G401.6 (cell line): ENCODE data around the gene GSDME.
A peak's percentile ranks its signal among the peaks of the same experiment; 100 is the strongest.

ENCODE experiments used
- FAIRE-seq: peaks from 2 replicates; lab custom pipeline; 2012; peaks lifted over from hg19 to GRCh38; lab: Jason Lieb, UNC

The GSDME gene

DNA sequence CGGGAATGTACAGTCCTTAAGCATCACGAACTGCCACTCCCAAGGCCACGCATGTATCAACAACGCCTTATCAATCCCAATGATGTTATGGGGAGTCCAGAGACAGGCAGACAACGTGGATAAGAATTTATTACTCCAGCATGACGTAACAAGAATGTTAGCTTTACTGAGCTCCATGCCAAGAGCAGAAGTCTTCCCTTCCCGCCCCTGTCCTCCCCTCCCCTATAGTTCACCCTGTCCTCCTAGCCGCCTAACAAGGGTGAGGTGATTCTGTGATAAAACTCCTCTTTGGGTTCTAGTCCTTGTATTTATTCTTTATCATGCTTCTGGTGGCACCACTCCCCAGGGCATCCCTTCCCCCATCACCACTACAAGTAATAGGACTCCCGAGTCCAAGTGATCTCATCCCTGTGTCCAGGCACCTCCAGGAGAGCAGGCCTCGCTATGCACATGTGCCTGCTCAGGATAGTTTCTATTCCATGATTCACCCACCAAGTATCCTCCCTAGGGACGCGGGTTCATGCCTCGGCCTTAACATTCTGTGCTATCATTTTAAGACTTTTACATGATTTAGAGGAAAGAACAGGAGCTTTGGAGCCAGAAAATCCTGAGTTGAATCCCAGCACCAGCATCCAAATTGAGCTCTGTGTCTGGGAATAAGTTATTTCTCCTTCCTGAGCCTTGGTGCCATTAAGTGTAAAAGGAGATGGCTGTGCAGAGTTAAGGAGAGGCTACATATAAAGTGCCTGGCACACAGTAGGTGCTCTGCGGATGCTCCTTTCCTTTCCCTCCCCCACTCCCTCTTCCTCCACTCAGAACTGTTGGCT, 15.4 kb downstream of the GSDME start:
- FAIRE-seq = no peak

DNA sequence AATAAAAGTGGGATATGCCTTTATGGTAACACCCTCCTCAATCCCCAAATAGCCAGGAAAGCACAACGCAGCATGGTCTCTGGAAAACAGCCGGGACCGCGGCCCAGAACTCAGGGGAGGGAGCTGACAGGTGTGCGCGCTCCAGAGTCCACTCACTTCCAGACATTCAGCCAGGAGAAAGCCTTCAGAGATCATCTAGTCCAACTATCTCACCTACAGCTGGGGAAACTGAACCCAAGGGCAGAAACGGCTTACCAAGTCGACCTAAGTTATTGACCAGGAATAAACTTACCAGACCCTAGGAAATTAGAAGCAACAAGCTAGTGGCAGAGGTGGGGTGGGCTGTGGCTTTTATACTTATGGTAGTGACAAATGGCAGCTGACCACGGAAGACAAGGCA, 16.4 kb downstream of the GSDME start:
- FAIRE-seq = no peak

DNA sequence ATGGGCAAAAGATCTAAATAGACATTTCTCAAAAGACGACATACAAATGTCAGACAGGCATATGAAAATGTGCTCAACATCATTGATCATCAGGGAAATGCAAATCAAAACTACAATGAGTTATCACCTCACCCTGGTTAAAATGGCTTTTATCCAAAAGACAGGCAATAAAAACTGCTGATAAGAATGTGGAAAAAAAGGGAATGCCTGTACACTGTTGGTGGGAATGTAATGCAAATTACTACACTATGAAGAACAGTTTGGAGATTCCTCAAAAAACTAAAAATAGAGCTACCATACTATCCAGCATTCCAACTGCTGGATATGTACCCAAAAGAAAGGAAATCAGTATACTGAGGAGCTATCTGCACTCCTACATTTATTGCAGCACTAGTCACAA, 18.0 kb downstream of the GSDME start:
- FAIRE-seq = no peak

DNA sequence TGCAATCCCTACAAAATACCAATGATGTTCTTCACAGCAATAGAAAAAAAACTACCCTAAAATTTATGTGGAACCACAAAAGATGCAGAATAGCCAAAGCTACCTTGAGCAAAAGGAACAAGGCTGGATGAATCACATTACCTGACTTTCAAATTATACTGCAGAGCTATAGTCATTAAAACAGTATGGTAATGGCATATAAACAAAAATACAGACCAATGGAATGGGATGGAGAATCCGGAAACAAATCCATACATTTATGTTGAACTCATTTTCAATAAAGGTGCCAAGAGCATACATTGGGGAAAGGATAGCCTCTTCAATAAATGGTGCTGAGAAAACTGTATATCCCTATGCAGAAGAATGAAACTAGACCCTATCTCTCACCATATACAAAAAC, 18.7 kb downstream of the GSDME start:
- no peak for FAIRE-seq

DNA sequence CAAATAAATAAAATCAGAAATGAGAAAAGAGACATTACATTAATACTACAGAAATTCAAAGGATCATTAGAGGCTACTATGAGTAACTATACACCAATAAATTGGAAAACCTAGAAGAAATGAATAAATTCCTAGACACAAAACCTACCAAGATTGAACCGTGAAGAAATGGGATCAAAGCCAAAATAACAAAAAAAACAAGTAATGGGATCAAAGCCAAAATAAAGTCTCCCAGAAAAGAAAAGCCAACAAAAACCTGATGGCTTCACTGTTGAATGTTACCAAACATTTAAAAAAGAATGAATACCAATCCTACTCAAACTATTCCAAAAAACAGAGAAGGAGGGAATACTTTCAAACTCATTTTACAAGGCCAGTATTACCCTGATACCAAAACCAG, 20.0 kb downstream of the GSDME start:
- FAIRE-seq = no peak

DNA sequence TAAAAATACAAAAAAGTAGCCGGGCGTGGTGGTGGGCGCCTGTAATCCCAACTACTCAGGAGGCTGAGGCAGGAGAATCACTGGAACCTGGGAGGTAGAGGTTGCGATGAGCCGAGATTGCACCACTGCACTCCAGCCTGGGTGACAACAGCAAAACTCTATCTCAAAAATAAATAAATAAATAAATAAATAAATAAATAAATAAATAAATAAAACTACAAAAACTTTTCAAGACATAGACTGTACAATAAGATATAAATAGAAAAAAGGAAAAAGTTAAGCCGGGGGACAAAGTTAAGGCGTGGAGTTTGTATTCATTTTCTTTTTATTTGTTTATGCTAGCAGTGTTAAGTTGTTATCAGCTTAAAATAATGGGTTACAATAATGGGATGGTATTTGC, 21.7 kb downstream of the GSDME start:
- peak; percentile 40 for FAIRE-seq

DNA sequence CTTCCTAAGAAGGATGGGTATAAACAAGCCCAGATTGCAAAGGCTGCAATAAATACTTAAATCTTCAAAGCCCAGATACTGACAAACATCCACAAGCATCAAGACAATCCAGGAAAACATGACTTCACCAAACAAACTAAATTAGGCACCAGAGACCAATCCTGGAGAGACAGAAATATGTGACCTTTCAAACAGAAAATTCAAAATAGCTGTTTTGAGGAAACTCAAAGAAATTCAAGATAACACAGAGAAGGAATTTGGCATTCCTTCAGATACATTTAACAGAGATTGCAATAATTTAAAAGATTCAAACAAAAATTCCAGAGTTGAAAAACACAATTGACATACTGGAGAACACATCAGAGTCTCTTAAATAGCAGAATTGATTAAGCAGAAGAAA, 23.0 kb downstream of the GSDME start:
- FAIRE-seq = no peak

DNA sequence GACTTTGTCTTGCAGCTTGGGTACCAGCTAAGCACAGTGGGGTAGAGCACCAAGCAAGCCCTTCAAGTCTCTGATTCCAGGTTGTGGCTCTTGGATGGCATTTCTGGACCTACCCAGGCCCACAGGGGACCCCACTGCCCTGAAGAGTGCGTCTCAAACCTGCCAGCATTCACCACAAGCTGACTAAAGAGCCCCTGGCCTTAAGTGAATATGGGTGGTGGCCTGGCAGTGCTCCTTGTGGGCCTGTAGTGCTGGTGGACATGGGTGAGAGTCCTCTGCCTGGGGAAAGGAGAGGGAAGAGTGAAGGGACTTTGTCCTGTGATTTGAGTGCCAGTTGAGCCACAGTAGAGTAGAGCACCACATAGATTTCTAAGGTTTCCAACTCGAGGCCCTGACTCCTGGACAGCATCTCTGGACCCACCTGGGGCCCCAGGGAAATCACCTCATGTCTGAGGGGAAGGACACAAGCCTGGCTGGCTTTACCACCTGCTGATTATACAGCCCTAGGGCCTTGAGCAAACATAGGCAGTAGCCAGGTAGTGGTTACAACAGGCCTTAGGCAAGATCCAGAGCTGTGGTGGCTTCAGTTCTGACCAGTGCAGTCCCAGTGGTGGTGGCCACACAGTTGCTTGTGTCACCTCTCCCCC, 23.7 kb downstream of the GSDME start:
- FAIRE-seq = no peak

DNA sequence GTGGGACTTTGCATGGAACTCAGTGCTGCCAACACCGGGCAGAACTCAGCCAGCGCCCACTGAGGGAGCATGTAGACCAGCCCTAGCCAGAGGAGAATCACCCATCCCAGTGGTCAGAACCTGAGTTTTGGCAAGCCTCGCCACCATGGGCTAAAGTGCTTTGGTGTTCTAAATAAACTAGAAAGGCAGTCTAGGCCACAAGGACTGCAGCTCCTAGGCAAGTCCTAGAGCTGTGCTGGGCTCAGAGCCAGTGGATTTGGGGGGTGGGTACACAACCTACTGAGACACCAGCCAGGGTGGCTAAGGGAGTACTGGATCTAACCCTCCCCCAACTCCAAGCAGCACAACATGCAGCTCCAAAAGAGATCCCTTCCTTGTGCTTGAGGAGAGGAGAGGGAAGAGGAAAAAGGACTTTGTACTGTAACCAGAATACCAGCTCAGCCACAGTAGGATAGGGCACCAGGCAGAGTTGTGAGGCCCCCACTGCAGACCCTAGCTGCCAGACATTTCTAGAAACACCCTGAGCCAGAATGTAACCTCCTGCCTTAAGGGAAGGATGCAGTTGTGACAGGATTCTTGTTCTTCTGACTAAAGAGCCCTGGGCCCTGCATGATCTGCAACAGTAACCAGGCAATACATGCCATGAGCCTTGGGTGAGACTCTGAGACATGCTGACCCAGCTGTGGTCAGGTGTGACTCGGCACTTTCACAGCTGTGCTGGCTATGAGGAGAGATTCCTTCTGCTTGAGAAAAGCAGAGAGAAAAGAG, 24.4 kb downstream of the GSDME start:
- no peak for FAIRE-seq

DNA sequence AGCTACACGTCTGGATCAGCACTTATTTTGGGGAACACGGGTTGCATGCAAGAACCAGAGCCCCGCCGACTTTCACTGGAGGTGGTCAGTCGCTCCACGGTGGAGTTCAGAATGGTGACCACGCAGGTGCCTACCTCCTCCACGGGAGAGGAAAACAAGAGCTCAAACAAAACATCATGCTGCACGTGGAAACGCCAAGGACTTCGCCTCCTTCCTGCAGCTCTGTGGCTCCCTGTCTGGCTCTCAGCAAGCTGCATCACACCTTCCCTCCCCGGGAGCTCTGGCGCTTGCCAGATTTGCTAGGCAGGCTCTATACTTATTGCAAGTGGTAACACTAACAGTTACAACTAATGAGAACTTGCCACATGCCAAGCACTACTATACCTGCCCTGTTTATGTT, 26.0 kb downstream of the GSDME start:
- FAIRE-seq = no peak

DNA sequence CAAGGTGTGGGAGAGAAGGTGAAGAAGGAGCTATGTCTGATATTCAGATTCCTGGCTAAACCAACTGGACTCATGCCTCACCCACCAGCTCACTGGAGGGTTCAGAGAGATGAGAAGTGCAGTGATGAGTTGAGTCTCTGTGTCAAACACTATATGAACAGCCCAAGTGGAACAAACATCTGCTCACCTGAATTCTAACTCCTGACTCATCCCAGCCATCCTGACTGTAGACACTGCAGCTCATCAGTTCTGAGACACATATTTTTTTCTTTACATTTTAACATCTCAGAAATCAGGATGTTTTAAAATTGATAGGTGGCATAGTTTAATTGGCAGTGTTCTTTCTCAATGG, 27.3 kb downstream of the GSDME start:
- FAIRE-seq = no peak

DNA sequence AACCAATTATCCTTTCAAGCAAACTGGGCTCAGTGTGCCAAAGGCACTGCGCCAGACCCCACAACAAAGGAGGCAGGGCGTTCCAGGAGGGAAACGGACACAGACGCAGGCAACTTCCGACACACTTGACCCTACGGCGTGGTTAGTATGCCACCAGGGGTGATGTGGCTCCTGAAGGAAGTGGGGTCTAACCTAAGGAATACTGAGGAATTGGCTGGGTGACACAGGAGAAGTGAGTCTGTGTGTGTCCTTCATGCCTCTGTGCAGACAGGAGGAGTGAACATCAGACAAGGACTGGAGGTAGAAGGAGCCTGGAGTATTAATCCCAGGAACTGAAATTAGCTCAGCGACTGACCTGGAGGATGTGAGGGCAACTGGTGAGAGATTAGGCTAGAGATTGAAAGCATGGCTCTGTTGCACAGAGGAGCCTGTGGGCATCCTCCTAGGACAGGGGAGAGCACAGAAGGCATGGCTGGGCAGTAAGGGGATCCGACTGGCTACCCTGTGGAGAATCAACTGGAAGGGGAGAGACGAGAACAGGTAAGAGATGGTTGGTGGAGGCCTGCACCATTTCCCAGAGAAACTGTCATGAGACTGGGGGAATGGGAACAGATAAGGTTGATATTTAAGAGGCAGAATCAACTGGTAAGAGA, 27.8 kb downstream of the GSDME start:
- no peak for FAIRE-seq

DNA sequence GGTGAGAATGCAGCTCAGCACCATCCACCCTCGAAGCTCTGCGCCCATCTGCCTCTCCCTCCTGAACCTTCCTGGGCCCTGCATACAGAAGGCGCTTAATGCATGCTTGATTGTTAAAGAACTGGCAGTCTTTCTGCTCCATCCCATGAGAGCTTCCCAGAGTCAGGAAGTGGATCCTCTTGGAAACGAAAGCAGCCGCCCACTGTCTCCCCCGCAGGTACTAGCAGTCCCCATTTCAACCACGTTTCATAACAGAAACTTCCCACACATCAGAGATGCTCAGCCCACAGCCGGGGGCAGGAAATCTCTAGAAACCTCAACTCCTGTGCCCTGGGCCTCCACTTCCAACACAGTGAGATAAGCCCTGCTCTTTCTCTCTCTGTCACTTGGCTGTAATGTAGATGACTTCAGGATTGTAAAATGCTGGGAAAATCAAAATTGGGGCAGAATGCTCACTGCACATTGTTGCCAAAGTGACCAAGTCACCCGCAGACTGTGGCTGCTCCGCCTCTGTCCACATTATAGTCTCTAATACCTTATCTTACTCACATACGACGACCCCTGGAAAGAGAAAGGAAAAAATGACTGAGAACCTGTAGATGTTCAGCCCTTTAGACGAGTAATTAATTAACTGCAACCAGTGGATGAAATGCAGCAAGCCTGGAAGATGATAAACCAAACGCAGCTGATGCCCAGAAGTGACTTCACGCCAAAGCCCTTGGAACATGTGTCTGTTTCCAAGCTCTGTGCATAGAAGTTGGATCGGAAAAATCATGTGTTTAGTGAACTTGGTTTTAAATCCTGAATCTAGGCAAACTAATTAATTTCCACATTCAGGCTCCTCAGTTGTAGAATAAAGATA, 28.5 kb downstream of the GSDME start:
- no peak for FAIRE-seq

DNA sequence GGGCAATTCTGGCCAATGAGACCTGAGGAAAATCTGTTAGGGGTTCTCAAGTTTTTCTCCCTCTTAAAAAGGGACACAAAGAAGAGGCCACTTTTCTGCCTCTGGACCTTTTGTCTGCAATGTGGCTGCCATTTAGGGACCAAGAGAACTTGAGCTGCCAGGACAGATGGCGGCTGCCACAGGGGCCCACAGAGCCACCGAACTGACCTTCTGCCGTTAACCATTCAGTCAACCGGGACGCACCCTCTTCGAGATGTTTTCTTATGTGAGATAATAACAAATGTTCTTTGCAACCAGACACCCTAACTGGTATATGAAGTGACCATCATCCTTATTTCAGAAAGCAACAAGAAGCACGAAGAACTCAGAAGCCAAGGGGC, 29.2 kb downstream of the GSDME start:
- no peak for FAIRE-seq

DNA sequence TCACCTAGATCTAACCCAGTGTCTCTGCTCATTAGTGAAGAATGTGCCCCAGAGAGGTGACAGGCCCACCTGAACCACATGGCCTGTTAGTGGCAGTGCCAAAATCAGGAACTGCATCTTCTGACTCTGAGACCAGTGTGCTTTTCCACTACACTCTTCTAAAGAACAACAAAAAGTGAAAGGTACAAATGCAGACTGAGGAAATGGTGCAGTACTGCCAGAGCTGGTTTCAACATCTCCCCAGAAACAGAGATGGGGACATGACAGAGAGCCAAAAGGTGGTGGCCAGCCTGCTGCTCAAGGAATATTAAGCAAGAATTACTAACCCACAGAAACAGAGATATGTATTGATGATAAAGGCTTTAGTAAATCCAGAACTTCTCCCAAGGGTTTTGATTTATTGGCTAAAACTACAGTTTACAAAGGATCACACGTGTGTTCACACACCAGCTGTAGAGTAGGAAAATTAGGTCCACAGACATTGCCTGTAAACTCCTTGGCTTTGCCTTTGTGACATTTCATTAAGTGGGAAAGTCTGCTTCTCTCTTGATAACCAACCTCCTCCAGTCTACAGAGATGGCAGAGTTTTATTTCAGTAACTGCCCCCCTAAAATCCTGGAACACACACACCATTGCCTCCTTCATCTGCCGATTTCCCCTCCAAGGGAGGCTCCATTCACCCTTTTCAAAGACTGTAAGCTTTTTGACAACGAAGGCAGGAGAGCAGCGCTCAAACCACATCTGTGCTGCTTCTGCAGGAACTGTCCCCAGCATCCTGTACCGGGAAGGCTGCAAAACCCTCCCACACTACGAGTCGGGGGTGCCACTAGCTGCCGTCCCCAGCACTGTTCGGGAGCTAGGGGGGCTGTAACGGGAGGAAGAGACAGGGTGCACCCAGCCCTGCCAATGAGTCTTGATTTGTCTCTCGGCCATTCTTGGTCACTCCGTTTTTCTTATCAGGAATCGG, 29.8 kb downstream of the GSDME start:
- no peak for FAIRE-seq

DNA sequence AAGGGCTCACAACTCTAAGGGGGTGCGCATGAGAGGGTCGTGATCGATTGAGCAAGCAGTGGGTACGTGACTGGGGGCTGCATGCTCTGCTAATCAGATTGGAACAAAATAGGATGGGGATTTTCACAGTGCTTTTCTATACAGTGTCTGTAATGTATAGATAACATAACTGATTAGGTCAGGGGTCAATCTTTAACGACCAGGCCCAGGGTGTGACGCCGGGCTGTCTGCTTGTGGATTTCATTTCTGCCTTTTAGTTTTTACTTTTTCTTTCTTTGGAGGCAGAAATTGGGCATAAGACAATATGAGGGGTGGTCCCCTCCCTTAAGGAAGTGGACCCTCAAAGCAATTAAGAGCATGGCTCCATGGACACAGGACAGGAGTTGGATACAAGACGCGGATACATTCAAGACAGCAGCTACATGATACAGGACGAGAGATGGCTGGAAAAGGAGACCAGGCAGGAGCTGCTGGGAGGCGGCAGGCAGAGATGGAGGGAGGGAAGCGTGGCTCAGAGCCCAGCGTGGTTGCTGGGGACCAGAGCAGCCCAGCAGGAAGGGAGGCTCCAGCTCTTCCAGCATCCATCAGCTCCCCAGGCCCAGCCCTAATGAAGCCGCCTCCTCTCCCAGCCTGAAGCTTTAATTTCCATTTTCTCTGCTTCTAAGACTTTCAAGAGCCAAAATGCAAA, 31.6 kb downstream of the GSDME start:
- no peak for FAIRE-seq

DNA sequence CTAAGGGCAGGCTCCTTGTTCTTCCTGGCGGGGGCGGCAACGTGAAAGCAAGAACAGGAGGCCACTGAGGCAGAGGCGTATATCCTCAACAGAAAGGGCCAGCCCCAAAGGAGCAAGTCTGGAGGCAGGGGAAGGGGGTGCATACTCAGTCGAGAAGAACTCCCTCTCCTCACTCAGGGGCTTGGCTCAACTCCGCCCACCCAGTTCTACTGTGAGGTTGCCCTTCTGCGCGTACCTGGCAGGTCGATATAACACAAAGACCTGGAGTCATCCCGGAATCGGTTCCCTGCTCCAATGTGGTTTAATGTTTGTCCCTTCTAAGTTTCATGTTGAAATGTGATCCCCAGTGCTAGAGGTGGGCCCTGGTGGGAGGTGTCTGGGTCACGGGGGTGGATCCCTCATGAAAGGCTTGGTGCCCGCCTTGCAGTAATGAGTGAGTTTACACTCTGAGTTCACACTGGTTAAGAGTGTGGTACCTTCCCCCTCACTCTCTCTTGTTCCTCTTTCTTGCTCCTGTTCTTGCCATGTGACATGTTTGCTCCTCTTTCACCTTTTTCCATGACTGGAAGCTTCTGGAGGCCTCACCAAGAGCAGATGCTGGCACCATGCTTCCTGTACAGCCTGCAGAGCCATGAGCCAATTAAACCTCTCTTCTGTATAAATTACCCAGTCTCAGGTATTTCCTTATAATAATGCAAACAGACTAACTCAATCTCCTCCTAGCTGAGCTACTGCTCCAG, 32.6 kb downstream of the GSDME start:
- no peak for FAIRE-seq

DNA sequence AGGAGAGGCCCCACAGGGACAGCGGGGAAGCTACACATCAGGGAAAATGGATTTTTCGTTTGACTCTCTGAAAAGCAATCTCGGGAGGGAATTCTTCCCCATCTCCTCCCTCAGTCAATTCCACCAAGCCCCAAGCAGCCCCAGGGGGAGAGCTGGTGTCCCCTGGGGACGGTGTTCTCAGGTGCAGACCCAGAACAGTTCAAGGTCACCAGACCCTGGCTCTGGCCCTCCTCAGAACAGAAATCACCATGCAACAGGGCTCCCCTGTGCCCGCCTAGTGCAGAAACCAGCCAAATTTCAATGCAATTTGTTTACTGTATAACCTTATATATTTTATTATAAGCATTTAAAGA, 34.1 kb downstream of the GSDME start:
- no peak for FAIRE-seq

DNA sequence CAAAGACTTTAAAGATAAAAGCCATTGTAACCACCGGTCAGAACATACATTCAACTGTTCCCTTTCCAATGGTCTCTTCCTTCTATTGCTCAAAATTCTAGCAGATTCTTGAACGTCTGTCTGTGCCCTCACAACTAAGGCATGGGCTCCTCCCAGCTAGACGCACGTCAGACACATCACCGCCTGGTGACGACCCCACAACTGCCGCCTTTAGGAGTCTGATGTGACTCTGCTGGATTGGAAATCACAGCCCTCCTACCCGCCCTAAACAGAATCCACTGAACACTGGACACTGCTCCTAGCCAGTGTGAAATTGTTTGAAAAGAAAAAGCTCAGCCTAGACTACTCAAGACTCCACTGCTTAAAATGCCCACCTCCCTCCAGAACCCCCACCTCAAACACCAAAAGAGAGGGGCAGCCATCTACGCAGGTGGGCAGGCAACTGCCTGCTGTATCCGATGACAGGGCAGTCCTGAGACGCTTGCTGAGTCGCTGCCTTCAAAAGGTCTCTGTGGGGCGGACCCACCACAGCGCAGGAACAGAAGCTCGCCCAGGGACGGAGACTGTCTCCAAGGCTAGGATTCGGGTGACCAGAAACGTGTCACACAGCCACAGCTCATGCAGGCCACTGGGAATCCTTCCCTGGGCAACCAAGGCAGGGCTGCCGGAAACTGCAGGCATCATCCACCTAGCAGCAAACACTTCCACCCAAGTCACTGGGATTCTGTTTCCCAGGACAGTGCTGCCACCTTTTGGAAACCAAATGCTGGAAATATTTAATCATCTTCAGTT, 34.7 kb downstream of the GSDME start:
- FAIRE-seq = no peak
